Activated CD8-positive, alpha-beta memory T cell treated with anti-CD3 and anti-CD28 coated beads for 36 hours (primary cell): ENCODE measurements around the gene HRH1. TPM values are rescaled to one million over a fixed set of nuclear protein-coding genes. Genes with fewer than 3 reads are reported as not detected.

Experiments
- CTCF ChIA-PET: fragments of 350-600 bp; sonication (Branson Sonifier 250); formaldehyde crosslinking; loops from one replicate; lab custom pipeline; 2021; ENCODE audit warnings: antibody characterized with exemption; lab: Charles Lee
- POLR2A ChIA-PET: fragments of 350-600 bp; sonication (Branson Sonifier 250); formaldehyde crosslinking; loops from one replicate; lab custom pipeline; 2021; ENCODE audit warnings: antibody characterized with exemption; lab: Charles Lee
- total RNA-seq, 2 experiments: library from RNA; stranded (reverse); gene quantifications; one replicate each; pipeline ENCODE4 v1.2.3, GENCODE V29; 2021

The HRH1 gene
- total RNA-seq, 2 experiments from 2014 or later: 0.27 to 0.46 TPM

GRCh38 chr3:11224870-11225229 lies 70.6 kb downstream of the HRH1 start:
- POLR2A ChIA-PET: no interaction called here
- CTCF ChIA-PET: no interaction called here

- CTCF ChIA-PET: no interaction called here
- POLR2A ChIA-PET: no interaction called here
Observed at GRCh38 chr3:11226042-11226370, 71.7 kb downstream of the HRH1 start.

GRCh38 chr3:11228041-11228440 lies 73.7 kb downstream of the HRH1 start:
- ChIA-PET POLR2A (no interaction called here), CTCF (no interaction called here)

- POLR2A ChIA-PET: no interaction called here
Observed at GRCh38 chr3:11230125-11230524, 75.8 kb downstream of the HRH1 start.

GRCh38 chr3:11230832-11231231 lies 76.5 kb downstream of the HRH1 start:
- ChIA-PET CTCF (no interaction called here), POLR2A (no interaction called here)

More at GRCh38 chr3:11230125-11230524, 75.8 kb downstream of the HRH1 start:
- CTCF ChIA-PET: no interaction called here

GRCh38 chr3:11235385-11235784 lies 81.1 kb downstream of the HRH1 start:
- ChIA-PET POLR2A (no interaction called here), CTCF (interaction anchor here (1.0 to 1.7 kb wide), 2 partner anchors 87 to 99 kb away, joined by 3 to 6 read pairs; no protein-coding TSS in a partner anchor)

- ChIA-PET CTCF (interaction anchor here (0.7 to 1.7 kb wide), 6 partner anchors 25 to 309 kb away, joined by 3 to 6 read pairs (median 3); partner anchors contain the start of gene ATG7), POLR2A (no interaction called here)
Observed at GRCh38 chr3:11236588-11237461, 82.5 kb downstream of the HRH1 start.

- POLR2A ChIA-PET: no interaction called here
- CTCF ChIA-PET: interaction anchor here (0.6 to 1.9 kb wide), 6 partner anchors 34 to 318 kb away, joined by 3 to 4 read pairs (median 4); partner anchors contain the start of gene ATG7
Observed at GRCh38 chr3:11238060-11238459, 83.8 kb downstream of the HRH1 start.

- ChIA-PET POLR2A (interaction anchor here (1.1 kb wide), 1 partner anchor 52 kb away, joined by 3 read pairs; no protein-coding TSS in a partner anchor), CTCF (interaction anchor here (1.1 to 1.9 kb wide), 4 partner anchors 34 to 95 kb away, joined by 3 to 6 read pairs (median 4); partner anchors contain the start of gene ATG7)
Observed at GRCh38 chr3:11238880-11239279, 84.6 kb downstream of the HRH1 start.

GRCh38 chr3:11239796-11240195 lies 85.5 kb downstream of the HRH1 start:
- ChIA-PET CTCF (interaction anchor here (1.7 kb wide), 1 partner anchor 51 kb away, joined by 6 read pairs; no protein-coding TSS in a partner anchor), POLR2A (interaction anchor here (0.9 kb wide), 1 partner anchor 51 kb away, joined by 3 read pairs; no protein-coding TSS in a partner anchor)

GRCh38 chr3:11240496-11240895 lies 86.2 kb downstream of the HRH1 start:
- CTCF ChIA-PET: interaction anchor here (1.0 to 1.7 kb wide), 2 partner anchors 9 to 50 kb away, joined by 3 to 6 read pairs; no protein-coding TSS in a partner anchor
- POLR2A ChIA-PET: interaction anchor here (0.9 kb wide), 1 partner anchor 51 kb away, joined by 3 read pairs; no protein-coding TSS in a partner anchor

- POLR2A ChIA-PET: no interaction called here
Observed at GRCh38 chr3:11244121-11244677, 89.9 kb downstream of the HRH1 start.

GRCh38 chr3:11245276-11245675 lies 91.0 kb downstream of the HRH1 start:
- POLR2A ChIA-PET: no interaction called here
- CTCF ChIA-PET: no interaction called here

More at GRCh38 chr3:11244121-11244677, 89.9 kb downstream of the HRH1 start:
- CTCF ChIA-PET: interaction anchor here (0.8 kb wide), 1 partner anchor 184 kb away, joined by 3 read pairs; no protein-coding TSS in a partner anchor

GRCh38 chr3:11245827-11246662 lies 91.8 kb downstream of the HRH1 start:
- CTCF ChIA-PET: interaction anchor here (0.8 kb wide), 1 partner anchor 26 kb away, joined by 3 read pairs; the partner anchor contains the start of gene ATG7
- POLR2A ChIA-PET: no interaction called here

- ChIA-PET CTCF (interaction anchor here (0.8 kb wide), 1 partner anchor 26 kb away, joined by 3 read pairs; the partner anchor contains the start of gene ATG7), POLR2A (no interaction called here)
Observed at GRCh38 chr3:11246663-11246970, 92.3 kb downstream of the HRH1 start.

GRCh38 chr3:11247362-11247761 lies 93.1 kb downstream of the HRH1 start:
- ChIA-PET CTCF (interaction anchor here (1.1 kb wide), 1 partner anchor 43 kb away, joined by 3 read pairs; no protein-coding TSS in a partner anchor), POLR2A (interaction anchor here (0.7 kb wide), 1 partner anchor 26 kb away, joined by 3 read pairs; no protein-coding TSS in a partner anchor)

- POLR2A ChIA-PET: no interaction called here
- CTCF ChIA-PET: interaction anchor here (0.6 kb wide), 1 partner anchor 21 kb away, joined by 5 read pairs; no protein-coding TSS in a partner anchor
Observed at GRCh38 chr3:11248596-11248995, 94.3 kb downstream of the HRH1 start.

GRCh38 chr3:11250902-11251806 lies 96.9 kb downstream of the HRH1 start:
- ChIA-PET POLR2A (no interaction called here), CTCF (no interaction called here)
